Stimulated activated naive CD8-positive, alpha-beta T cell treated with anti-CD3 and anti-CD28 coated beads, Interleukin-15, amount 100 ng/mL, for 72 hours (primary cell): ENCODE results near the gene ZNF407.

Source experiments
- ATAC-seq: fragments of 150-1000 bp; cut with Tn5 transposase; 2 replicates; pipeline ENCODE4 v1.10.0; 2021; ENCODE audit warnings: mild to moderate bottlenecking, moderate library complexity
- DNase-seq, 2 donors: peaks; one replicate each; pipeline ENCODE4 v3.0.0; 2021 to 2022
- H3K27ac Mint-ChIP-seq, 2 donors: one replicate each; pipeline ENCODE4 v1.8.0; 2022; ENCODE audit warnings: mild to moderate bottlenecking in 2 of 2, mixed read lengths in 2 of 2, moderate library complexity in 2 of 2
- H3K27me3 Mint-ChIP-seq: one replicate; pipeline ENCODE4 v1.8.0; 2022; ENCODE audit warnings: mixed read lengths
- H3K4me1 Mint-ChIP-seq: one replicate; pipeline ENCODE4 v1.8.0; 2022; ENCODE audit warnings: mild to moderate bottlenecking, mixed read lengths
- H3K4me3 Mint-ChIP-seq, 2 donors: one replicate each; pipeline ENCODE4 v1.8.0; 2022; ENCODE audit warnings: mild to moderate bottlenecking in 2 of 2, mixed read lengths in 2 of 2, moderate library complexity in 1 of 2
- H3K9me3 Mint-ChIP-seq, 2 donors: one replicate each; pipeline ENCODE4 v1.8.0; 2022; ENCODE audit warnings: mixed read lengths in 2 of 2

Gene ZNF407

DNA sequence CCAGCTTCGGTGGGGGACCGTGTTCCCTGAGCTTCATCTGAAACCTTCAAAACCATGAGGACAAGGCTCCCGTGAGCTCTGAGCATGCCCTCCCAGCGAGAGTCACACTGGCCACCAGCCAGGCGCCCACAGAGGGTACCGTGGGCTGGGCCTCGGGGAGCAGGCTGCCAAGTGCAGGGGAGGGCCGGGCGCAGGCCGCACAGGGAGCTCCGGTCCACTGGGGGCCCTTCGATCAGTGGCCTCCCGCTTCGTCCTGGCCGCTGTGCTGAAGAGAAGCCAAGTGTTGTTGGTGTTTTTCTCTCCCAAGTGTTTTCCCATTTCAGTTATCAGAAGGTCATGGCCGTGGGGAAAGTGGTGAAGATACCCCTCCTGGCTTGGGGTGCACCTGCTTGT, 466.8 kb downstream of the ZNF407 start:
- H3K4me1 Mint-ChIP-seq = peaks cover 17% of the 10 kb centered on the region
- no peaks in the 10 kb centered on the region for H3K27me3 Mint-ChIP-seq
- DNase-seq (no peak), ATAC-seq (peak; percentile 36)
- no peaks in the 10 kb centered on the region for H3K9me3 Mint-ChIP-seq
- no peak overlapping the region for H3K4me3 Mint-ChIP-seq
- no peak overlapping the region for H3K27ac Mint-ChIP-seq

DNA sequence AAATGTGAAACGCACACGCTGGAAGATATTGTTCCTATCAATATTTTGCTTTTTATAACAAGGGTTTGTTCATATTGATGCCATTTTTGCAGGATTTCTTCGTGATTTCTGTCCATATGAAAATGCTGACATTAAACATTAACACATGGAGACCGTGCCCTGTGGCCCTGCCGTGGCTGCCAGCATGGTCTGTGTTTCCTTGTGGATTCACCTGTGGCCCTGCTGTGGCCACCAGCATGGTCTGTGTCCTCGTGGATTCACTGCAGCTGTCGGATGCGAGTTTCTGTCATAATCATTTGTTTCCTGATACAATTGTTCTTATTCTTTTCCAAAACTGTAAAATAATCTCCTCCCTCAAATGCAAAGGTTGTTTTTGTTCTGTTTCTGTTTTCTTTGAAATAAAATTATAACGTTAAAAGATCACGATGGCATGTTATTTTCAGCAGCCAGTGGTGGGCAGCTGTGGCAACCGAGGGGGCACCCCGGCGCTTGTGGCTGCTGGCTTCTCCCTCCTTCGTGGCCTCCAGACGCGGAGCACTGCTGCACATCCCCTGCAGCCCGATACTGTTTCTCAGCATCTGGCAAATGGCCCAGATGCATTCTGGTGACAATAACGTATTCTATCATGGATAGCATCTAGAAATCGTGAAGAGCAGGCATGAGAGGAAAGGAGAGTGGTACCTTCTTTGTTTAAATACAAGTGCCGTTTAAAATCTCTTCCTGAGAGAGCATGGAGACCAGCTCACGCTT, 467.8 kb downstream of the ZNF407 start:
- peak overlapping the region in 1 of 2 donors; percentile 74 for H3K27ac Mint-ChIP-seq

DNA sequence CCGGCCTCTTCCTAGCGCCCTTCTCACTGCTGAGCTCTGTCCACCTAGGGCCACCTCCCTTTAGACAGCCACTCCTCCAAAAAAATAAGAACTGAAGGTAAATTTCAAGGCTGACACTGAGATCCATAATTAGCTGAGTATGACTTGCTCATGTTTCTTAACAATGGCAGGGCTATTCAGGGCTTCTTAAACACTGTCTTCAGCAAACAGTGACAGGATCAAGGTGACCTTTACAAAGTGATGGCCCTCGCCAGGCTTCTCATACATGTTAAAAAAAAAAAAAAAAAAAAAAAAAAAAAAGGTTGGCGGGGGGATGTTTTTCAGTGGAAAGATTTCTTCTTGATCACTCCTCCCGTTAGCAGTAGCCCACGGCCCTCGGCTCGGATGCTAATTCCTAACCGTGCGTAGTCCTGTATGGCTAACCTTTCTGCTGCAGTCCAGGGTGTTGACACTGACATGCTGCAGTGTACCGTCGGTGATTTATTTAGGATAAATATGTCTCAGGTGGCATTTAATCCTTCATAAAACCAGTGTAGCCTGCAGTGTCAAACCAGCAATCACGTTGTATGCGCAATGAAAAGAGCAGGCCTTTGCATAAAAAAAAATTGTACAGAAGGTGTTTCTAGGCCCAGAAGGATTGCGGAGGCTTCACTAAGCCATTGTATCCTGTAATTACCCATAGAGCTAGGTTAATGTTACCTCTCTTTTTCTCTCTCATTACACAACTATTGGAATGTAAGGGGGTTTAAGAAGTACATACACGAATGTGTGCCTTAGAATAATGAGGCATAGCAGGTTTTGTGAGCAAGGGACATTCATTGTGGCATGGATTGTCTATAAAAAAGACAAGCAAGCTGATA, 468.6 kb downstream of the ZNF407 start:
- no peak for ATAC-seq
- Mint-ChIP-seq H3K4me3 (no peak overlapping the region), H3K27ac (no peak overlapping the region), H3K9me3 (no peaks in the 10 kb centered on the region), H3K27me3 (no peaks in the 10 kb centered on the region), H3K4me1 (peaks cover 34% of the 10 kb centered on the region)
- no peak for DNase-seq

More for the DNA sequence above, 467.8 kb downstream of the ZNF407 start:
- Mint-ChIP-seq H3K4me1 (peaks cover 26% of the 10 kb centered on the region), H3K4me3 (no peak overlapping the region), H3K9me3 (no peaks in the 10 kb centered on the region), H3K27me3 (no peaks in the 10 kb centered on the region)
- DNase-seq = no peak
- no peak for ATAC-seq

DNA sequence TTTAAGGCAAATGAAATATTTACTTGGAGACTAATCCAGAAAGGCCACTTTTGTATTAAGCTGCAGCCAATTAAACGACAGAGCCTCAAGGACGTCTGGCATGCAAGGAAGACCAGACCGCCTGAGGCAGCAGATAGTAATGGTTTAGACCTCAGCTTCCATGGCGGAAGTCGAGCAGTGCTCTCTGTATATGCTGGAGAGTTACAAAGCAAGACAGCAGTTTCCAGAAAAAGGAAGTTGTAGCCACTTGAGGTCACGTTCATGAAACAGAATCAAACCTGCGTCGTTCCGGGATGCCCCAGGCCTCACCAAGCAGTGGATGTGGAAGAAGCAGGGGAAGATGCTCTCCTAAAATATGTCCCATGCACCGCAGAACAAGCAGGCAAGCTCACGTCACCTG, 469.3 kb downstream of the ZNF407 start:
- DNase-seq = no peak

DNA sequence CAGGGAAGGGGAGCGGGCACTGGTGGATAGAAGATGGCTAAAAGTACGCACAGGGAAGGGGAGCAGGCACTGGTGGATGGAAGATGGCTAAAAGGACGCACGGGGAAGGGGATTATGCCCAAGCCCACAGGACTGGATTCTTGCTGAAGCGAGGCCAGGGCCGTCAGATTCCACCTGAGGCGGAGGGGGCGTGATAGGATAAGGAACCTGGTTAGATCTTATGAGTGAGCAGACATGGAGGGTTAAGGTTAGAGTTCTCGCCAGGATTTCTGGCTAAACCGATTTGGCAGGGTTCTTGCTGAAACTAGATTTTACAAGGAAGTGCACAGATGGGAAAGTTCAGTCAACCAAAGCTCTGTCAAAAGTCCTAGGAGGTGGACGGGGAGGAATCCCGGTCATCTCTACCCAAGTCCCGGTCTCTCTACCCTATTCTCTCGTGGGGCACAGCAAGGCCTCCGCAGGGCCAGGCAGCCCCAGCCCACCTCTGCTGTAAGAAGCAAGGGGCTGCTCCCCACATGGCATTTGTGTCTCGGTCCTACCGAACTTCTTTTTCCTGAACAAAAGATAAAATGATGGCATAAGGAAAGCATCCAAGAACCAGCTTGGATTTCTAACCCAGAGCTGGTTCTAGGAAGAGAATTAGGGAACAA, 470.5 kb downstream of the ZNF407 start:
- Mint-ChIP-seq H3K27ac (peak overlapping the region in 1 of 2 donors; percentile 29), H3K27me3 (no peaks in the 10 kb centered on the region), H3K4me3 (no peak overlapping the region), H3K4me1 (peaks cover 46% of the 10 kb centered on the region), H3K9me3 (peaks cover 0 to 11% of the 10 kb centered on the region in 2 donors)
- no peak for DNase-seq
- no peak for ATAC-seq

More for the DNA sequence above, 469.3 kb downstream of the ZNF407 start:
- Mint-ChIP-seq H3K9me3 (no peaks in the 10 kb centered on the region), H3K4me3 (no peak overlapping the region), H3K4me1 (peaks cover 41% of the 10 kb centered on the region), H3K27me3 (no peaks in the 10 kb centered on the region), H3K27ac (peak overlapping the region in 1 of 2 donors; percentile 59)
- no peak for ATAC-seq

DNA sequence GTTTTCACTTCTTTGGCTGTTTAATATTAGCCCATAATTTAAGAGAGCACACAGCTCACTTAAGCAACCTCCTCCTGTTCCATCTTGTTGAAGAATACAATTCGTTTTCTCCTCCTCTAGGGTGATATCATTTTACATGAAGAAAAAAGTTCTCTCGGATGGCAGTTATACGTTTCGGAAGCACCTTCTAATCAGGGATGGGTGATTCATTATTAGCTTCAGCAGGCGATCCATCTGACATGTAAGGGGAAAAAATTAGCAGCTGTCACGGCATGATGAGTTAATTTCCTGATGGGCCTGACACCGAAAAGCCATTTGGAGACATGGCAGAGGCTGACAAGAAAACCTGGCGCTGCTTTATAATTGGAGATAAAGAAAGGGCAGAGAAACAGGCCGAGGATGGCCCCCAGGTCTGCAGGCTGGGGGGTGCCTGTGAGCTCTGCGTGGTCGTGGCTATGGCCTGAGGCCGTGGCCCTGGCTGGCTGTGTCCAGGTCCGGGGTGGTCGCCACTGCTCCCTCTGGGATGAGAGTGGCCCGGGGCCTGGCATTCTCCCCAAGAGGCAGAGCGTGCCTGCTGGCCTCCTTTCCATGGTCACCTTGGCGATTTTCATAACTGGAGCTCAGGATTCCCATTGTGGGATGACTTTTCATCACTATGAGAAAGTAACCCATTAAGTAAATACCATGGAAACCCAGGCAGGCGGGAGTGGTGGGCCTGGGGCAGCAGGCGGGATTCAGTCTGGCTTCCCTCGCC, 471.2 kb downstream of the ZNF407 start:
- no peak for DNase-seq
- Mint-ChIP-seq H3K27ac (peak overlapping the region in 1 of 2 donors; percentile 30), H3K4me3 (no peak overlapping the region), H3K4me1 (peaks cover 46% of the 10 kb centered on the region), H3K27me3 (no peaks in the 10 kb centered on the region), H3K9me3 (peaks cover 3 to 19% of the 10 kb centered on the region in 2 donors)
- no peak for ATAC-seq

DNA sequence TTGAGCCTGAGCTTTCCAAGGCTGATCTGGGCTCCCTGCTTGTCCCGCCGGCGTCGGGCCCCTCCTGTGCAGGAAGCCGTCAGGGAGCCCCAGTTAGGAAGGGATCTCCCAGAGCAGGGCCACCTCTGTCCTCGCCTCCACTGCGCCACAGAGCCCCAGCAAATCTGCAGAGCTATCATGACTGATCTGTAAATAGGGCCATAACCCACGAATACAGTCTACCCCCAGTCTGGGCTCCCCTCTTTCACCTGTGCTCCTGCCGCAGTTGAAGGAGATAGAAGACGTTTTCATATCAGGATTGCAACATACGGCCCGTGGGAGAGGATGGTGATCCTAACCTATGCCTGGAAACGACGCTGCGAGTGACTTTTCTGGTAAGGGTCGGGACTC, 472.6 kb downstream of the ZNF407 start:
- DNase-seq (no peak), ATAC-seq (no peak)
- H3K27ac Mint-ChIP-seq = peak overlapping the region; percentile 83 to 100
- peaks cover 46% of the 10 kb centered on the region for H3K4me1 Mint-ChIP-seq
- H3K27me3 Mint-ChIP-seq = no peaks in the 10 kb centered on the region
- peaks cover 6 to 32% of the 10 kb centered on the region in 2 donors for H3K9me3 Mint-ChIP-seq
- peak overlapping the region in 1 of 2 donors; percentile 85 for H3K4me3 Mint-ChIP-seq

DNA sequence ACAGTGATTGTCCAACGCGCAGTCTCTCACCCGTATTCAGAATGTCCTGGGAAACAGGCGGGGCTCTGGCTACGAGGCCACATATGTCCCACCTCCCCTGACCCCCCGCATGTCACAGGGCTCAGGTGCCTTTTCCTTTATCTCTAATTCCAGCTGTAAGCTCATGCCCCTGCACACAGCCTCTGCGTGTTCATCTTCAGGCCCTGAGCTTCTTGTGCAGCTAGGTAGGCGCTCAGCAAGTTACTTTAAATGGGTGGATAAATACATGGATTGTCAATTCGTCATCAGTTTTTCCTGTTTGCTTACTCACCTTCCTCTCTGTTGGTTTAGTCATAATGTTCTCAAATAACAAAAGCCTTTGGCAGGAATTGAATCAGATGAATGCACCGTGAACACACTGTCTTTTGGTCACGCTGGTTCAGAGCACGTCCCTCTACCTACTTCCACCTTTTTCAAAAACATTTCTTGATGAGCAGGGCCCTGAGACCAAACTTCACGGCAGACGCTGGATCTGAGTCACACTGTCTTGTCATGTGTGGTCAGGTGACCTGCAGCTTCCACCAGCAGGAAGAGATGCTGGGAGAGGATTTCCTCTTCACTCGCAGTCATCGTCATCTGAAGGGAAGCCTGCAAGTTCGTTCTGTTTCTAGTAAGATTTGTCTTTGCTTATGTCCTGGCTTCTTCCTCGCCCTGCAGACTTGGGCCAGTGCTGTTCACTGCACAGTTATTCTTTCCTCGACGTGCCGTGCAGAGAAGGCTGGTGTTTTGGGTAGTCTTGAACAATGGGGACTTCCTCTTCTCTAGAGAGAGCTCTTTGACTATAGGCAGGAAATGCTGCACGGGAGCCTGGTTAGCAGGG, 473.2 kb downstream of the ZNF407 start:
- H3K4me1 Mint-ChIP-seq = peaks cover 46% of the 10 kb centered on the region
- H3K27me3 Mint-ChIP-seq = no peaks in the 10 kb centered on the region
- peak; percentile 87 for ATAC-seq
- peaks cover 6 to 39% of the 10 kb centered on the region in 2 donors for H3K9me3 Mint-ChIP-seq
- H3K27ac Mint-ChIP-seq = peak overlapping the region; percentile 97 to 100
- DNase-seq = peak; percentile 51 to 72
- peak overlapping the region; percentile 85 for H3K4me3 Mint-ChIP-seq

DNA sequence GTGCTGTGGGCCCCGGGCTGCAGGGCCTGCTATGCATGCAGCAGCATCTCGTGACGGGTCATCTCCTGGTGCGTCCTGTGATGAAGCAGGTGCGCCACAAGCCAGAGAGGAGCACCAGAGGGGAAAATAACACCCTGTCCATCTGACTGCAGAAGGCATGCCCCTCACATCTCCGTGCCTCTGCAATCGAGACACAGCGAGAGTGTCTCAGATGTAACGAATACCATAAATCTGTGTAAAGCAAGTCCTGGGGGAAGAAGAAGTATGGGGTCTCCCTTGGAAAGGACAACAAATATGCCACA, 473.8 kb downstream of the ZNF407 start:
- peaks cover 46% of the 10 kb centered on the region for H3K4me1 Mint-ChIP-seq
- no peaks in the 10 kb centered on the region for H3K27me3 Mint-ChIP-seq
- DNase-seq (no peak), ATAC-seq (no peak)
- H3K27ac Mint-ChIP-seq = peak overlapping the region; percentile 97 to 100
- H3K4me3 Mint-ChIP-seq = peak overlapping the region; percentile 85
- peaks cover 9 to 44% of the 10 kb centered on the region in 2 donors for H3K9me3 Mint-ChIP-seq

DNA sequence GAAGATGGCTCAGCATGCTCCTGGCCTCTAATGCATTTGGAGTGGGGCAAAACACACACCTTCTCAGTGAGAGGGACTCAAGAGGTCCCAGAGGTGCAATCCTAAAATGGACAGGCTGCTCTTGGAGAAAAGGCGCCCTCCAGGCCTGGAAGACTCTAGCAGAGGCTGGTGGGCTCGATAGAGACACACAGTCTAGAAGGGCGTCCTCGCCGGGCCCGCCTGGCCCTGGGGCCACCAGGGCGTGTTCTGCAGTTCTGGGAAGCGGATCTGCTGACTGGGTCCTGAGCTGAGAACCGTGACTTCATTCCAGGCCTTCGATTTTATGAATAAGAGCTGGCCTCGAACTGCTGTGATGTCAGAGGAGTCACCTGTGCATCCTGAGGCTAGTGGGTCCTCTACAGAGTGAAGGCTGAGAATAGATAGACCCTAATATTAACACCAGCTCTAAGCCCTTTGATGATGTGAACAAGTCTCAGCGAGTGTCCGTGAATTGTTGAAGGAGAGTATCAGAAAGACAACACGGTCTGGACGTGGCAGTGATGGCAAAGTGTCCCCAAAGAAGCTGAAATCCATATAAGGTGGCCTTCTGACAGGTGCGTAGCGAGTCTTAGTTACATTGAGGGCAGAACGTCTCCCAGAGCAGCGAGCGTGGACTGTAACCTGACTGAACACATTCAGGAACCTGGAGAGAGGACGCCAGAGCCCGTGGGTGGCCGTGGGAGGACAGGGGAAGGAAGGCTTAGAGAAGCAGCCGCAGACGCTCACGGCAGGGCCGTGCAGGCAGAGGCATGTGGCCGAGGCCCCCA, 474.4 kb downstream of the ZNF407 start:
- Mint-ChIP-seq H3K9me3 (peaks cover 14 to 51% of the 10 kb centered on the region in 2 donors), H3K4me3 (peak overlapping the region in 1 of 2 donors; percentile 85), H3K4me1 (peaks cover 45% of the 10 kb centered on the region), H3K27ac (peak overlapping the region in 1 of 2 donors; percentile 100), H3K27me3 (no peaks in the 10 kb centered on the region)
- no peak for ATAC-seq
- no peak for DNase-seq

DNA sequence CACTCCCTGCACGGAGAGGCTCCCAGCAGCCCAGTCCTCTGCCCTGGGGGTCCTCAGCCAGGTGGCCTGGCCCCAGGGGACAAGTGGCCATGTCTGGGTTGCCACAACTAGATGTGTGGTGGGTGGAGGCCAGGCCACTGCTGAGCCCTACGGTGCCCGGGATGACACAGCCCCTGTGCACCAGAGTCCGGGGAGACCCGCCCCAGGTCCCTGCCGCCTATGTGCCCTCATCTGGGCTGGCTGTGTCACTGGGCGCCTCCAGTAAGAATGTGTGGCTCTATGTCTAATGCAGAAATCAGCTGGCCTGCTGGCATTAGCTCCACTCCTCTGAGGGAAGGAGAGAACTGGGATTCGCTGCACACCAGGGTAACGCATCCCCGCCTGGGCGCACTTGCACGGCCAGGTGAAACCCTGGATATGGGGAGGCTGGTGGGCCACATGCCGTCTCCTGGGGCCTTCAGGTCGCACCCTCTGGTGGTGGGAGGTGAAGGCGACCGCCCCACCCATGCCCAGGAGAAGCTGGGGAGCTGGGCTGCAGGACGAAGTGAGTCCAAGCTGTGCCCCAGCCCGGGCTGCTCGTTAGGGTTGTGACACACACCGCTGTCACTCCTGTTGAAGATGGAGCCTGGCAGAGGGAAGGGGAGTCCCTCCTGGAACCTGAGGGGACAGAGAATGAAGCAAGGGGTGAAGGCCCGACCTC, 475.2 kb downstream of the ZNF407 start:
- DNase-seq = no peak
- H3K27ac Mint-ChIP-seq = no peak overlapping the region

DNA sequence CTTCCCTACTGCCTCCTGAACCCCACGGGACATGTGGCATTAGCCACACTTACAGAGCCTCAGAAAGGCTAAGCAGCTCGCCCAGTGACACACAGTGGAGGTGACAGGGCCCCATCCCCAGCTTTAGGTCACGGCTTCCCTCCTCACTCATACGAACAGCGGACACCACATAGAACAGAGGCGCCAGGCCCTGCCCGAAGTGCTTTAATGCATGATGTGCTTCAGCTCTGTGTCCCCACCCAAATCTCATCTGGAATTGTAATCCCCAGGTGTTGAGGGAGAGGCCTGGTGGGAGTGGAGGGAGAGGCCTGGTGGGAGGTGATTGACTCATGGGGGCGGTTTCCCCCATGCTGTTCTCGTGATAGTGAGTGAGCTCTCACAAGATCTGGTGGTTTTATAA, 476.0 kb downstream of the ZNF407 start:
- DNase-seq = no peak
- no peak overlapping the region for H3K4me3 Mint-ChIP-seq
- H3K4me1 Mint-ChIP-seq = peaks cover 33% of the 10 kb centered on the region
- H3K27ac Mint-ChIP-seq = no peak overlapping the region
- H3K9me3 Mint-ChIP-seq = peaks cover 27 to 67% of the 10 kb centered on the region in 2 donors
- no peak for ATAC-seq
- no peaks in the 10 kb centered on the region for H3K27me3 Mint-ChIP-seq

More for the DNA sequence above, 475.2 kb downstream of the ZNF407 start:
- Mint-ChIP-seq H3K27me3 (no peaks in the 10 kb centered on the region), H3K4me3 (no peak overlapping the region), H3K9me3 (peaks cover 21 to 58% of the 10 kb centered on the region in 2 donors), H3K4me1 (peaks cover 37% of the 10 kb centered on the region)
- ATAC-seq = no peak
